OCI-M1 (cell line): ENCODE measurements around the gene CLASP2.
A peak's percentile ranks its signal among the peaks of the same experiment; 100 is the strongest.

ENCODE experiments used
- DNase-seq: peaks from one replicate; lab custom pipeline; 2025; lab: John Stamatoyannopoulos, UW

CLASP2 gene

GRCh38 chr3:33636125-33636850 lies 81.8 kb downstream of the CLASP2 start:
- DNase-seq, result peak; percentile 76

GRCh38 chr3:33634262-33634661 lies 83.8 kb downstream of the CLASP2 start:
- DNase-seq, result no peak

- DNase-seq, result no peak
Observed at GRCh38 chr3:33629219-33629618, 88.8 kb downstream of the CLASP2 start.

GRCh38 chr3:33624756-33625155 lies 93.3 kb downstream of the CLASP2 start:
- DNase-seq, result no peak

- DNase-seq, result no peak
Observed at GRCh38 chr3:33613041-33613440, 105.0 kb downstream of the CLASP2 start.

- no peak for DNase-seq
Observed at GRCh38 chr3:33612607-33613006, 105.4 kb downstream of the CLASP2 start.

- DNase-seq, result no peak
Observed at GRCh38 chr3:33602829-33603228, 115.2 kb downstream of the CLASP2 start.

GRCh38 chr3:33597257-33597689 lies 120.8 kb downstream of the CLASP2 start:
- no peak for DNase-seq

GRCh38 chr3:33592999-33593398 lies 125.1 kb downstream of the CLASP2 start:
- DNase-seq, result no peak

GRCh38 chr3:33590541-33590940 lies 127.5 kb downstream of the CLASP2 start:
- DNase-seq, result no peak

- DNase-seq, result no peak
Observed at GRCh38 chr3:33586402-33586801, 131.7 kb downstream of the CLASP2 start.

GRCh38 chr3:33582234-33582633 lies 135.8 kb downstream of the CLASP2 start:
- no peak for DNase-seq

- DNase-seq, result no peak
Observed at GRCh38 chr3:33581666-33582065, 136.4 kb downstream of the CLASP2 start.

GRCh38 chr3:33579840-33580239 lies 138.2 kb downstream of the CLASP2 start:
- DNase-seq, result no peak

GRCh38 chr3:33579178-33579510 lies 138.9 kb downstream of the CLASP2 start:
- DNase-seq, result no peak

- DNase-seq, result no peak
Observed at GRCh38 chr3:33578325-33579177, 139.5 kb downstream of the CLASP2 start.

GRCh38 chr3:33577588-33577987 lies 140.5 kb downstream of the CLASP2 start:
- DNase-seq, result no peak

- no peak for DNase-seq
Observed at GRCh38 chr3:33577173-33577572, 140.9 kb downstream of the CLASP2 start.

GRCh38 chr3:33575311-33575710 lies 142.7 kb downstream of the CLASP2 start:
- no peak for DNase-seq

- no peak for DNase-seq
Observed at GRCh38 chr3:33557829-33558228, 160.2 kb downstream of the CLASP2 start.

- no peak for DNase-seq
Observed at GRCh38 chr3:33557279-33557678, 160.8 kb downstream of the CLASP2 start.

- no peak for DNase-seq
Observed at GRCh38 chr3:33547101-33547500, 171.0 kb downstream of the CLASP2 start.

GRCh38 chr3:33544126-33544525 lies 173.9 kb downstream of the CLASP2 start:
- DNase-seq, result no peak
